Esophagus muscularis mucosa (tissue), 4 donors: Measurements from ENCODE around the gene PLCL1.

Experiments
- CTCF ChIP-seq, 3 experiments: fragments of 200-600 bp in 2 of 3; fragments of 450-650 bp in 1 of 3; sonication (generic) in 2 of 3; IDR thresholded peaks; one replicate each; pipeline ENCODE4 v1.5.1; 2017 to 2019; ENCODE audit warnings: antibody characterized with exemption in 3 of 3, mild to moderate bottlenecking in 2 of 3, moderate library complexity in 1 of 3
- EP300 ChIP-seq: sonication (generic); formaldehyde crosslinking; IDR thresholded peaks from one replicate; pipeline ENCODE4 v1.6.1; 2017; ENCODE audit warnings: antibody characterized with exemption
- POLR2AphosphoS5 ChIP-seq, 2 donors: sonication (generic); formaldehyde crosslinking; IDR thresholded peaks; one replicate each; pipeline ENCODE4 v1.6.1; 2017; ENCODE audit warnings: antibody characterized with exemption in 2 of 2

- TF ChIP-seq CTCF (IDR thresholded peaks at IDR 0.05), result no peak
- no peak for TF ChIP-seq EP300
- no peak for TF ChIP-seq POLR2AphosphoS5 (IDR thresholded peaks at IDR 0.05)
Observed at GRCh38 chr2:198016243-198016642, 211.8 kb downstream of the PLCL1 start.
